Measurements from ENCODE around the gene ERBB2. TPM values are rescaled to one million over a fixed set of nuclear protein-coding genes. Genes with fewer than 3 reads are reported as not detected.
"Not testable (repeated sequence)": the region's sequence is repeated elsewhere in the genome, so short reads cannot be mapped to it uniquely, and the experiment has no call there.

Gene ERBB2
- total RNA-seq, 1 donor from 2014 or later, result 20.1 TPM

DNA sequence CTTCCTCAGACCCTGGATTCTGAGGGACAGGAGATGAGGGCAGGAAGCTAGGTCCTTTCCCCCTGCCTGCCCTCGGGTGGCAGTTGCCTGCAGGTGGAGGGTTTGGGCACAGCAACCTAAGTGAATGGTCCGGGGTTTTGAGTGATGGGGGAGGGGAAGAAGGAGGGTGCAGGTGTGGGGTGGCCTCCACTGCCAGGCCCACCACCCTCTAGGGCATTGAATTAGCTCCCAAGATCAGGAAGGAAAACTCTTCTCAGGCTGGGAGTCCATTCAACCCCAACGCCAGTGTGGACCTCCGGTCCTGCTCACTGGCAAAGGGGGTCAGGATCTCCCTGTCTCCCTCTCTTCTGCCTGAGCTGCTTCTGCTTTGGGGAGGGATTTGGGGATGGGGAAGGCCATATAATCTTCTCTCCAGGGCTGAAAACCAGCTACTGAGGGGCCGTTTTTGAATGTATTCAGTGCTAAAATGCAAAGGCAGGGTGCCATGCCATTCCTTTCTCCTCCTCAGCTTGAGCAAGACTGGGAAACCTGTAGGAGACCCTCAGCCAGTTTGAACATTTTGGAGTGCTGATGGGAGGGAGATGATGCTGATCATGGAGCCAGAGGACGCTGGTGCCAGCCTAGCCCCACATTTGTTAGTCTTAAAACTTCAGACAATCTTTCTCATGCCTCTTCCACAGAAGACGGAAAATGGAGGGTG is 56.7 kb downstream of the ERBB2 start:
- DNase-seq (ENCODE audit: extremely low read depth, low read depth, low spot score), result no peak

DNA sequence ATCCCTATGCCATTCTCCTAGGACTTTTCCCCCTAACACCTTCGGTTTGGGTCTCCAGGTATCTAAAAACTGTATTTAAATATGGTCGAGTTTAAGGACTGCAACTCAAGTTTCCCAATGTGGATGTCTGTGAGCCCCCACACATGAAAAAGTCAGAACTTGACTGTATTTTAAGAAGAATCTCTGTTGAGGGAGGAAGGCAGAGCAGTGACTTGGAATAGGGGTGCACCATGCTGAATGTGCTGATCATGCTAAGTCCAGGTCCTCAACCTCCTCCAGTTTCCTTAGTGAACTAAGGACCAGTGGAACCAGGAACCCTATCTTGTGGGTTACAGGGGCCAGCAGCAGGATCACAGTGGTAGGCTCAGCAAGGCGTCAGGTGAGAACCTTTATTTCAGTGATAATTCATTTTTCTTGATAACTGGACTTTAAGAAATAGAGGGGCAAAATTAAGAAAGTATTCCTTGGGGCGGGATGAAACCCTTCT is 57.4 kb downstream of the ERBB2 start:
- DNase-seq (ENCODE audit: extremely low read depth, low read depth, low spot score), result no peak

DNA sequence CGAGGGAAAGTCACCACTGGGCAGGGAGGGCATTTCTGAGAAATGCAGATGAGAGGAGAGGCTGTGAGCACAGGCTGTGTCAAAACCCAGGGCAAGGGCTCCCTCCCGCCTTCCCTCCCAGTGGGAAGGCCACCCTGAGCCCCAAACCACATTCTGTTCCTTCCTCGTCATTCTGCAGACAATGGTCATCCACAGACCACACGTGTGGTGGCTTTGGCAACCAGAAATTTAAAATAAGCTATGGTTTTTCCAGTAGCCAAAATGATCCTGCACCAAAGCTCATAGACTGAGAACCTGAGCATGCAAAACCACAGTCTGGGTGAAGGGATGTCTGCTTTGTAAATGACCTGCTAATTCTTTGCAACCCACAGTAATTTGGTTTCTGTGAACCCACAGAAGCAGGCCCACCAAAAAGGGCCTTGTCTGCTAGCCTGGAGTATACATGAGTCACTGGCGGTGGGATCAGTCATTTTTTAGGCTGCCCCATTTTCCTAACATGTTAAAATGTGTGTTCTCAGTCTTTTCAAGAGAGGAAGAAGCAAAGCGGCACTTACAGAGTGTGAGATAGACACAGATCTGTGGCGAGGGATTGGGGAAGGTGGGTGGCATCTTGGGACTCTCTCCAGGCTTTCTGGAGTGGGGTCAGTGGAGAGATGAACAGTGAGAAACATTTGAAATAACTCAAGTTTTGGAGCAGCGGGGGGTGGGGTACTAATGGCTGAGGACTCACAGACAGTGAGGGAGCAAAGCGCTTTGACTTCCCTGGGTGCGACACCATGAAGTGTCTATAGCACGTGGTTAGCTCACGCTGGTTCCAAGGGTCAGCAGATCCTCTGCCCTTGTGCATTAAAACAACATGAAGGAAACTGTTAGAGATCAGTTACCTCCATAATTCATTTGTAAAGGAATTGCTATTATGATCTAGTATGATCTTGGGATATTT is 58.3 kb downstream of the ERBB2 start:
- no peak for DNase-seq (ENCODE audit: extremely low read depth, low read depth, low spot score)

DNA sequence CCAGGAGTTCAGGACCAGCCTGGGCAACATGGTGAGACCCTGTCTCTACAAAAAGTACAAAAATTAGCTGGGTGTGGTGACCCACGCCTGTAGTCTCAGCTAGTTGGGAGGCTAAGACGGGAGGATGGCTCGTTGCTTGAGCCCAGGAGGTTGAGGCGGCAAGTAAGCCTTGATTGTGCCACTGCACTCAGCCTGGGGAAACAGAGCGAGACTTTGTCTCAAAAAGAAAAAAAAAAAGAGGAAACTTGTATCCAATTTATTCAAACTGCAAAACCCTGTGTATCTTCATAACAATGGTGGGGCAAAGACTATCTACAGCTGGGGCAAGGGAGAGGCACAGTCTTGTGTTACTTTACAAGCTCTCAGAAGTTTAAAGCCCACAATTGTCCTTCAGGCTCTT is 59.3 kb downstream of the ERBB2 start:
- no peak for DNase-seq (ENCODE audit: extremely low read depth, low read depth, low spot score)

DNA sequence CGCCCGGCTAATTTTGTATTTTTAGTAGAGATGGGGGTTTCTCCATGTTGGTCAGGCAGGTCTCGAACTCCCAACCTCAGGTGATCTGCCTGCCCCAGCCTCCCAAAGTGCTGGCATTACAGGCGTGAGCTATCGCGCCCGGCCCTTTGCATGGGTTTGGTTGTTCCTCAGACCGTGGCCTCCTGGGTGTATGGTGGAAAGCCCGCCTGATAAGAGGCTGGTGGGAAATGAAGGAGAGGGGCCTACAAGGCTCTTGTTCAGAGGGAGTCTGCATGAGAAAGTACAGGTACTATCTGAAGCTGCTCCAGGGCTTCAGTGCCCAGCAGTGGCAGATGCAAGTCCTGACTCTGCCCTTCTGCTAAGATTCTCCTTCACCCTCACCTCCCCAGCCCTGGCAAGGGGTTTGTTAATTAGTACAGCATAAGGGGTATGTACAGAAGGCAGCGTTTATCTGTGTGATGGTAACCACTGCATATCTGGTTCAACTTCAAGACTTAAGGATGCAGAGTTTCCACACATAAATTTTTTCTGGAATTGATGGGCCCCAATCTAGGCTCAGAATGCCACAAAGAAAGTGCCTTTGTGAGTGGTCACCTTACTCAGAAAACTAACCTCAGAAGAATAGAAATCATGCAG is 62.1 kb downstream of the ERBB2 start:
- DNase-seq (ENCODE audit: extremely low read depth, low read depth, low spot score), result no peak

DNA sequence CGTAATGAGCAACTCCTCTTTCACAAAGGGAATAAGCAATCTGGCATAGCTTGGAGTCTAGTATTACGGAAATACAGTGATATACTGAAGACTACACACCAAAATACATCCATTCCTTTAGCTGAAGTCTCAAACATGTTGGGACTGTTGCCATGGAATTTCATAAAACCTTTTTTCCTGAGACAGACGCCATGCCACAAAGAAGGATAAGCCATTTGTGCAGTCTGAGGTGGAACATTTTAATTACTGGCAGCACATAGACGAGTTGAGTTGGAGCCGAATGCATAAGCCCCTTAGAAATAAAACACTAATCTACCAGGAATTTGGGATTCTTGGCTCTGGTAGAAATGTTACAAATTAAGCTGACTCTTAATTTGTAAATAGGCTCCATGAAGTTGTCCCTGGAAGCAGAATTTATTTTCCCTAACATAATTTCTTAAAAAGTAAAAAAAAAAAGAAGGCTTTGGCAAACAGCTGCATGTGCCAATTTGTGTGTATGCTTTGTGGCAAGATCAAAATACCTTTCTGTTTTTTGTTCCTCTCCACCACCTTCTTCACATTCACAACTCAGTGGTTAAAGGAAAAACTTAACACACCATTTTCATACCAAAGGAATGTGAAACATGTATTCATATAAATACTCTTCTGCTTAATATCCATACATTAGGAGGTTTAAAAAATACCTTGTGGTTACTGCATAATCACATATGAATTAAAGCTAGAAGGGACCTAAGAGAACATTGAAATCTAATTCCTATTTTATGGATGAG is 63.4 kb downstream of the ERBB2 start:
- no peak for DNase-seq (ENCODE audit: extremely low read depth, low read depth, low spot score)

DNA sequence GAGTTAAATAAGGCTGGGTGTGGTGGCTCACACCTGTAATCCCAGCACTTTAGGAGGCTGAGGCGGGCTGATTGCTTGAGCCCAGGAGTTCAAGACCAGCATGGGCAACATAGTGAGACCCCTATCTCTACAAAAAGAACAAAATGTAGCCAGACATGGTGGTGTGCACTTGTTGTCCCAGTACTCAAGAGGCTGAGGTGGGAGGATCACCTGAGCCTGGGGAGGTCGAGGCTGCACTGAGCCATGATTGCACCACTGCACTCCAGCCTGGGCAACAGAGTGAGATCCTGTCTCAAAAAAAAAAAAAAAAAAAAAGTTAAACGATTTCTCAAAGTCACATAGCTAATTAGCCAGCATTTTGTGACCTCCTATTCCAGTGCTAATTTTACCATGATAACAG is 64.3 kb downstream of the ERBB2 start:
- not testable (repeated sequence) for DNase-seq (ENCODE audit: extremely low read depth, low read depth, low spot score)

DNA sequence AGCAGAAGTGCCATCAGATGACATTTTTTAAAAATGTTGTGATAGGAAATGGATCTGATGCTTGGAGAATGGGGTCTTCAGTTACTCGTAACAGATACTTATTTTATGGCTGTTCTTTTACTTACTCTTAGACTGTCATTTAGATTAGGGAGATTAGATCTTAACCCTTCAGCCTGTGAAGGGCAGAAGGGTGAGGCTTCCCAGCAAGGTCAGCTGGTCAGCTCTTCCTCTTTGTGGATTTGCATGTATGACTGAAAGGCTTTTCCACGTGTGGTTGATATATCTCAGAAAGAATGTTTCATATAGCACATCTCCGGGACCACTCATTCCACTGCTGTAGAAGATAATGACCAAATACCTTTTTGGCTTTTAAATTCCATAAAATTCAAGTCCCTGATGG is 65.3 kb downstream of the ERBB2 start:
- no peak for DNase-seq (ENCODE audit: extremely low read depth, low read depth, low spot score)

DNA sequence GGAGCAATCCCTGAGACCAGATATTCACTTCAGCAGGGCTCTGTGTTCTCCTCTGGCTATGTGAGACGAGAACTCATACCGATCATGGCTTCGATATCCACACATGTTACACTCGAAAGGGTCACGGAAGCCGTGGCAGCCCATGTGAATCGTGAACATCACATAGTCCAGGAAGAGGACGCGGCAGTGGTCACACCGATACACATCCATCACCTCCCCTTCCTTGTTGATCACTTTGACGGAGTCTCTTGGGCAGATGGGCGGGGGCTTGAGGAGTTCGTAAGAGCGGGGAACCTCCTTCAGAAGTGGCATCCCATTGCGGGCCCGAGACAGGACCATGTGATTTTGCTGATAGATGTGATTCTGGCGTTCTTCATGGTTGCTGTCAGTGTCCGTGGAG is 65.9 kb downstream of the ERBB2 start:
- DNase-seq (ENCODE audit: extremely low read depth, low read depth, low spot score), result no peak

DNA sequence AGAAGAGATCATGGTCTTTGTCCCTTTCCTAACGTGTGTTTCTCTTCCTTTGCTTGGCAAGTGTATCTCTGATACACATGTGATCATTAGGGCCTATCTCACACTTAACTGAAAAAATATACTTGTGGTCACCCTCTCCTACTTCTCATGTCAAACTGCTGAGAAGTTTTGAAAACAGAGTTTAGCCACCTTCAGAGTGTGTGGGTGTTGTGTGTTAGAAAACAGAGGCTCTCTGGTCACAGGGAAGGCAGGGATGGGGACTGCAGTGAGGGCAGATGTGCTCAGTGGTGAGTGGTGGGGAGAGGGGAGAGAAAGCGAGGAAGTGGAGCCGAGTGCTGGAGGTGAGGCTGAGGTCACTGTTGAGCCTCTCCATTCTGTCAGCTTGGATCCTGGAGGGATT is 67.3 kb downstream of the ERBB2 start:
- no peak for DNase-seq (ENCODE audit: extremely low read depth, low read depth, low spot score)

DNA sequence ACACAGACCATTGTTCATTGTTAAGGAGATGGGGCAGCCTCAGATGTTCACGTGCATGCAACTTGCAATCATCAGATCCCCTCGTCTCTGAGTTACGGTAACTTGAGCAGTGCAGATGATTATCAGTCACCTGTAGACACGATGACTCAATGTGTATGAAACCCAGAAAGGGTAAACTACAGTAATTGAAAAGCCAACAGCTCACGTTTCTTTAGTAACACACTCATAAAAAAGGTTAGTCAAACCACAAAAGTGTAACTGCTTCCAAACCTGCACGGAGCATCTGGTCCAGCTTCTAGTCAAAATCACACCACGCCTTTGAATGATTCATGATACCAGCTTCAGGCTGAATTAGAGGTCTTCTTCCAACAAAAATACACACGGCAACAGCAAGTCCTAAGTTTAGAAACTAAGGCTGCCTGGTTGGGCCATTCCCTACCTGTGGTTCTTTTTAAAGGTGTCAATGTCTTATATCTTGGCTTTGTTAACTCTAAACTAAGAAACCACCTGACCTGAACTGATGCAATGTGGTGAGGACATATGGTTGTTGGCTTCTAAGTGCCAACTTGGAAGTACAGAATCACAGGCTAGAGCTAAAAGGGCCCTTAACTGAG is 70.2 kb downstream of the ERBB2 start:
- no peak for DNase-seq (ENCODE audit: extremely low read depth, low read depth, low spot score)

DNA sequence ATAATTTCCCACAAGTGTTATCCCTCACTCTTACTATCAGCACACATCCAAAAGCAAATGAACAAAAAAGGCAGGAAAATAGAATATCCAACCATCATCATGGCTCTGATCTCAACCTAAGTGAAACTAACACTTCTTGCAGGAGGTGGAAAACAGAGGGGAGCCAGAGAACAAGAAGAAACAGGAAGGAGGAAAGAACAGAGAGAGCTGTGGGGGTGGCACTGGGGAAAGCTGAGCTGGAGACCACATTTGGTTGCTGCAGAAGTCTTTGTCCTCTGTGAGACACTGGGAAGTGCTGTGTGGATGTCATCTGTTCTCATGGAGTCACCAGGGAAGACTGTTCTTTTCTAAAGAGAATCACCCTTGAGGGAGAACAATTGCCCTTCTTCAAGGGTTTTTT is 72.6 kb downstream of the ERBB2 start:
- DNase-seq (ENCODE audit: extremely low read depth, low read depth, low spot score), result no peak

DNA sequence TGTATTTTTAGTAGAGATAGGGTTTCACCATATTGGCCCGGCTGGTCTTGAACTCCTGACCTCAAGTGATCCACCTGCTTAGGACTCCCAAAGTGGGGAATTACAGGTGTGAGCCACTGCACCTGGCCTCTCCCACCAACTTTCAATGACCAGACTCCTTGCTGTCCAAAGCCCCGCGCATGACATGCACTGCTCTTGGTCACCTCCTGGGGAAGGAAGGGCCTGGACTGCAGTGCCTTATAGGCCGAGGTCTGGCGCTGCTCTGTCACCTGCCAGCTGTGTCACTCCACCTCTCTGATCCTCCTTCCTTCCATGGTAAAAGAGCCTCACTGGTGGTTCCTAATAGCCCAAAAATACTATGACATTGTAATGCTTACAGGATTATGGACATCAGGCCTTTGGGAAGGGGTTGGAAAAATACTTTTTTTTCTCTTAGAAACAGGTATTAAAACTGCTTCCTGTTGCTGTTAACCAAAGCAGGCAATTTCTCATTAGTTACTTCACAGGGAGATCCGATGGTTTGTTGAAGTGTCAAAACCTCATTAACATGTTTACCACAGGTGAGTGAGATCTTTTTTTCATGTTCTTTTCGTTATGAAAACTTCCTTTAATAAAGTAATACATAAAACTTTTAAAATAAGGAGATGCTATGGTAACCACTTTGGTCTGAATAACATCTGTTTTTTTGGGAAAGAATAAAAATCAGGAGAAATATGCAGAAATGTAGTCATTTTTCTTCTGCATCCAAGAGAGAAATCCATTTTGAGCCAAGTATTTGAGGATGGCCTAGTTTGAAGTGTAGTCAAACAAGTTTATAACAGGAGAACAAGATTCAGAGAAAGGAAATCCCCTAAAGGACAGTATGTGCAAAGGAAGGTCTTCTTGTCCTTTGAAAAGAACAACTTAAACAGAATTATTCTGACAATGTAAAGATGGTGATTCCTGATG is 73.4 kb downstream of the ERBB2 start:
- DNase-seq (ENCODE audit: extremely low read depth, low read depth, low spot score), result no peak

DNA sequence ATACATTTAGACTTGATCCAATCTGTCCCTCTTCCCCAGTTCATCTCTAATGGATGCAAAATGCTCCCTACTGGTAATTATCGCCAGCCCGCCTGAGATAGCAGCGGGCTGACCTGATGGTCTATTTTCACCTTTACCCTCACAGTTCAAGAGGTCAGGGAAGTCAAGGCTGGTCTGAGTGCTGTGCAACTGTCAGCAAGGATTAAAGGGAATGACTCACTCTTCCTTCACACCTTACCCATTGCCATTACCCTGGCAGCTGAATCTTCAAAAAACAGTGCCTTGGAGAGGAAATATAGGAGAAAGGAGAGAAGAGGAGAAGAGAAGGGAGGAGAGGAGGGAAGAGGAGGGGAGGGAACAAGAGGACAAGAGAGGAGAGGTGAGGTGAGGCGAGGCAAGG is 74.2 kb downstream of the ERBB2 start:
- no peak for DNase-seq (ENCODE audit: extremely low read depth, low read depth, low spot score)

DNA sequence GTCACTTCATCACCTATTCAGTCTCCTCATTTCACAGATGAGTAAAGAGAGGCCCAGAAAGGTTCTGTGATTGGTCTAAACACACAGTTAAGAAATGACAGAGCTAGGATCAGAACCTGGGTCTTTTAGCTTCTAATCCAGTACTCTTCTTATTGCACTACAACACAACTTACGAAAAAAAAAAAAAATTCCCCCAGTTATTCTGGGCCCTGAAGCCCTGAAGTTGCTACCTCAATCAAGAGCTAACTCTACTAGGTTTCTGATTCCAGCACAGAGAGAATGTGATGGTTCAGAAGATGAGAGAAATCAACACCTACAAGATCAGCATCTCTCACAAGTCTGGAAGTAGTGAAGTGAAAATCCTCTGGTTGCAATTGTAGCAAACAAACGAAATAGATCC is 75.2 kb downstream of the ERBB2 start:
- DNase-seq (ENCODE audit: extremely low read depth, low read depth, low spot score), result no peak

DNA sequence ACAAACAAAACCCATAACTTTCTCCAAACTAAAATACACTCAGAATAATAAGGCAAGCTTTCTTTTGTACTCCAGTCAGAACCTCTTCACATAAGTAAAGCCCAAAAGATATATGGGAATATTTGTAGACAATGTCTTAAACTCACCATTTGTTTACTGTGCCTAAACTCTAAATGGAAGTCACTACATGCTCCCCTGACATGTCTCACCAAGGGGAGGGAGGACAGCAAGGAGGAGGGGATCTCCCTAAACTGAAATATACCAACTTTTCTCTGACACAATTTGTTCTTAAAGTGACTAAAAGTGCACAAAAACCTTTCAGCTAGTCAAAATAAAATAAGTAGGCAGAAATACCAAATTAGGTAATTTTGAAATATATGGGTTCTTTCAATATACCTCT is 76.4 kb downstream of the ERBB2 start:
- DNase-seq (ENCODE audit: extremely low read depth, low read depth, low spot score), result no peak

DNA sequence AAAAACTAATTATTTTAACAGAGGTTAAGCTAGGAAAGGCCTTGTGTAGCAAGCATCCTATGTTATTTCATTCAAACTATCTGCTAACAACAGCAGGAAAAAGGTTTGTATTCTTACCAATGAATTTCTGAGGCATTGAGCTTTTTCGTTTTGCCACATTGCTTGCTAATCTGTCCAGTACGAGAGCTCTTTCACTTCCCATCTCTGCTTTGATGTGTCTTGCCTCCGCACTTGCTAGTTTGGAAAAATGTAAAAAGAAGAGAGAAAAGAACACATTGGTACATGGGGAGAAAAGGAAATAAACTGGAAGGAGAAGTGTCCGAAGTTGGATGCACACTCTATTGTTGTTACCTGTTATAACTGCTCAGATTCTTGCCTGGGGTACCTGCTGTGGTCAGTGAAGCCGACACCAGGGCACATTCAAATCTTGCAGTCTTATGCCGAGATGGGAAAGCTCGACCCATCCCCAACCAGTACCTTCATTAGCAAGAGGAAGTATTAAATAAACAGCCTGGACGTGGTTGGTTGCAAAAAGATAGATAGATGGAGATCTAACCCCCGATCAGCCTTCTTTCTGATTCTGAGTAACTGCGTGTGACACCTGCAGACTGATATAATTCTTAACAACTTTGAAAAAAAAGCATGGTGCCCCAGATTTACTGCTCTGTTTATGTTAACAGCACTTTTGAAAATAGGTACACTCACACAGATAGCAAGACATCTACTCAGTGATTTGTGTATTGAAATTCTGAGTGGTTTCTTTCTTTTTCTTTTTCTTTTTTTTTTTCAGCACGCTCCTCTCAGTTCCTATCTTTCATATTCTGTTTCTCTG is 77.9 kb downstream of the ERBB2 start:
- DNase-seq (ENCODE audit: extremely low read depth, low read depth, low spot score), result no peak

Measured in glomerular endothelial cell (primary cell).